Measurements from ENCODE around the gene LDLRAD3. TPM values are rescaled to one million over a fixed set of nuclear protein-coding genes. Genes with fewer than 3 reads are reported as not detected.

The LDLRAD3 gene
- total RNA-seq, 1 donor from 2014 or later, result 14.9 TPM

DNA sequence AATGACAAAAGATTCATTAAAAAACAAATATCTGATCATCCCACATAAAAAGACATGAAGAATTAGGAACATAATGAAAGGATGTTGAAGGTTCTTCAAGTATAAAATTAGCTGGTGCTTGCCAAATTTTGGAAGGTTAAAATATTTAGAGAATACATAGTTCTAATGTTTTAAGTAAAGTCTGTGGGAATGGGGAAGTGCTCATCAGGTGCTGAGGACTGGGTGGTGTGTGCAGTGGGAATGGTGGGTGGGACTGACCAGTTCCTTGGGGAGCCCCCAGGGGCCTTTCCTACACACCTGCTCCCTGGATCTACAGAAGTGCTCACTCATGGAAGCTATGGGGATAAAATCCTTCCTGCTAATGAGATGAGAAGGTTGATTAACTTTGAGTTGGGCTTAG is 11.8 kb downstream of the LDLRAD3 start:
- DNase-seq (ENCODE audit: low spot score), result no peak

DNA sequence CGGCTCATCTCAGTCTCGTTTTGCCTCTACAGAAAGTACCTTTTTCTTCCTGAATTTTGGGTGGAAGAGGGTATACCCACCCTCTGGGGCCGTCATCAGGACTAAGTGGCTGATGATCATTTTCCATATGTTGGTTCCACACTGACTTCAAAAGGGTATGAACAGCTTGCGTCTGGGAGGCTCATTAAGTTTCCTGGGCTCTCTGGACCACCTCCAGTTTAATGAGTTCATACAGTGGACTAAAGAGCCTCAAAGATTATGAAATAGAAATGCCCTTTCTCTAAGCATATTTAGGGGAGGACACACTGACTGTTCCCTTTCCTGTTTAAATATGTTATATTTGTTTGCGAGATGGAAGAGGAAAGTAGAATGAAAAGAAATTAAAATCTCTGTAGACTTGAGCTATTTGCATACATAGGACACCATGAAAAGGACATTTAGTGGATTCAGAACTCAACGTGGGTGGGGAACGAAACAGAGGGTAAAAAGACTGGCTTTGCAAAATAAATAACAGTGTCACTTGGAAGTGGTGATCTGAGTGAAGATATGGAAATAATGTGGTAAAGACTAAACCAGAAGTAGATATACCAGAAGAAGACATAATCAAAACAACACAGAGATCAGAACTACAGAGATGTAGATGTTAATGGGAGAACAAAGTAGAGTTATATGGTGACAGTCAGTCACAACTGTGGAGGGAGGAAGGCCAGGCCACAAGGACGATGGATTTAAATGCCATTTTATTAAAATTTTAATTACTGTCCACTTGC is 18.7 kb downstream of the LDLRAD3 start:
- DNase-seq (ENCODE audit: low spot score), result no peak

- DNase-seq (ENCODE audit: low spot score), result no peak
Observed at GRCh38 chr11:35963911-35964310, 20.0 kb downstream of the LDLRAD3 start.

DNA sequence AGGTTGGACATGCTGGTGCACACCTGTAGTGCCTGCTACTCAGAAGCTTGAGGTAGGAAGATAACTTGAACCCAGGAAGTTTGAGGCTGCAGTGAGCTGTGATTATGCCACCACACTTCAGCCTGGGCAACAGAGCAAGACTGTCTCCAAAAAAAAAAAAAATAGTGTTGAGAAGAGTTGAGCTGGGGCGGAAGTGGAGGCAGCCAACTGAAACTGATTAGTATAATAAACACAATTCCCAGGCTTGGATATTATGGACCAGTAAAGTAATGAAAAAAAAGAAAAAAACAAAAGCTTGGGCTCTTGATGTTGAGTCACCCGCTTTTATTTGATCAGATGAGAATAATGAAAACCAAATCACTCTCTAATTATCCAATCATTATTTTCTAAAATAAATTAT is 21.0 kb downstream of the LDLRAD3 start:
- no peak for DNase-seq (ENCODE audit: low spot score)

GRCh38 chr11:35967042-35967441 is 23.2 kb downstream of the LDLRAD3 start:
- no peak for DNase-seq (ENCODE audit: low spot score)

GRCh38 chr11:35968386-35969088 is 24.7 kb downstream of the LDLRAD3 start:
- no peak for DNase-seq (ENCODE audit: low spot score)

DNA sequence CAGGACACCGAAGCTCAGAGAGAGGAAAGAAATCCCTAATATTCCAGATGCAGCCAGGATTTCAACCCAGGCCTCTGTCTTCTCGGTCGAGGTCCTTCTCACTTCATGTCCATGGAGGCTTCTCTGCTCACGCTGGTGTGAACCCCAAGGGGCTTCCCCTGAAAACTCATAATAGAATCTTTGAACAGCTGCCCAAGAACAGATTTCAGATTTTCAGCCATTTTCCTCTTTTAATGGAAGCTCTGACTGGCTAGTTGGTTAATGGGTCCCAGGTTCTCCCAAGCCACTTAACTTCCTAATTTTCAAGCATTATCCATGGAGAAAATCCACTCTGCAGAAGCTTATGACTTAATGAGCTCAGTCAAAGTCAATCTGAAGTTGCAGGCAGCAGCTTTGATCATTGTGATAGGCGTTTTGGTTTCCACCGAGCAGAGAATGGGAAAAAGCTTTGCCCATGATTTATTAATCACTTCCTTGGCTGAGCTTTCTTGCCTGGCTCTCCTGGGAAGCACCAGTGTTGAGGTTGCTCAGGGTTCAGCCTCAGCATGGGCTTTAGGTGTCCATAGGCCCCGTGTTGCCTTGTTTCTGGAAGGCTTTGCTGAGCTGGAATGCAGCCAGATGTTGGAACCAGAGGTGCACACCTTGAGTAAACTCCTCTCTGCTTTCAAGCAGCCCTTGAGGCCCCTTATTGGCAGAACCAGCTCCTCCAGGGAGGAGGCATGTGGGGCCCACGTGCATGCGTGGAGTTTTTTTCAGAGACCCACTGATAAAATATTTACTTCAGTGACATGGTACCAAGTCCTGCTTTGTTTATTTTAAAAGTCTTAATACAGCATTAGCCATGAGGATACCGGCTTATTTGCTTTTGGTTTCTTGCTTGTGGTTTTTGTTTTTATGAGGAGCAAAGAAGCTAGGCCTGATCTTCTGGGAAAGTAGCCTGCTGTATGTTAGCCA is 25.5 kb downstream of the LDLRAD3 start:
- DNase-seq (ENCODE audit: low spot score), result no peak

- DNase-seq (ENCODE audit: low spot score), result no peak
Observed at GRCh38 chr11:35970445-35970844, 26.6 kb downstream of the LDLRAD3 start.

DNA sequence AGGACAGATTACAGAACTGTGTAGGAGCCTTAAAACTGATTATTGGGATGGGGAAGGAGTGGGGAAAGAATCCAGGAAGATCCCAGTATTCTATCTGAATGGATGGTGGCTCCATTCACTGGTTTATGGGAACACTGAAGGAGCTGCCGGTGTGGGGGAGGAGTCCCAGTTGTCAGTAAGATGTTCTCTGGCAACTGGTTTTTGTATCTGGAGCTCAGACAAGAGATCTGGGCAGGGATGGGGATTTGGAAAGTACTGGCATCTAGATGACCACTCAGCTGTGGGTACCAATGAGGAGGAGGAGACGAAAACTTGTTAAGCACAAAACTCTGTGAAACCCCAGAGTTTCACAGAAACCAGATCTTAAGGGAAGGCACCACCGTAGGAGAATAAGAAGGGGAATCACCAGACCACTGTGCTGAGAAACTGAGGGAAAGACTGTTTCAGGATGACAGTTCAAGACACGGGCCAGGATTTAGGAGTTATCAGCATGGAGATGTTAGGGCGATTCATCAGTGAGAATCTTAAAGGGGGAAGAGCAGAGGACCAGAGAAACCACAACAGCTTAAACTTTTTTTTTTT is 28.1 kb downstream of the LDLRAD3 start:
- DNase-seq (ENCODE audit: low spot score), result no peak

GRCh38 chr11:35974882-35975589 is 31.2 kb downstream of the LDLRAD3 start:
- no peak for DNase-seq (ENCODE audit: low spot score)

DNA sequence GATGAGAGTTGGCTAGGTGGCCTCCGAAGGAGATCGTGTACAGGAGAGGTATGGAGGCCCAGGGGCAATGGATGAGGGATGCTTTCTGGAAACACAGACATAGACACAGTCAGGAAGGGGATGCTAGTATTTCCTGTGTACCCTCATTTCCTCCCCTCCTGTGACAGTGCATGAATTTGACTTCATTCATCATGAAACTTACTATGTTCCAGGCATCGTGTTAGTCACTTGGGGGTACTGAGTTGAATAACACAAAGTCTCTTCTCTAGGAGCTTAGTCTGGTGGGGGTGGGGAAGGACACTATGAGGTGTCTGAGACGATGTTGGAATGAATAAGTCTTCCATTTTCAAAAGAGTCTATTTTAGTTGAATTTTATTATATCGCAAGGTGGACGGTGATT is 32.6 kb downstream of the LDLRAD3 start:
- no peak for DNase-seq (ENCODE audit: low spot score)

- DNase-seq (ENCODE audit: low spot score), result no peak
Observed at GRCh38 chr11:35978183-35978582, 34.3 kb downstream of the LDLRAD3 start.

DNA sequence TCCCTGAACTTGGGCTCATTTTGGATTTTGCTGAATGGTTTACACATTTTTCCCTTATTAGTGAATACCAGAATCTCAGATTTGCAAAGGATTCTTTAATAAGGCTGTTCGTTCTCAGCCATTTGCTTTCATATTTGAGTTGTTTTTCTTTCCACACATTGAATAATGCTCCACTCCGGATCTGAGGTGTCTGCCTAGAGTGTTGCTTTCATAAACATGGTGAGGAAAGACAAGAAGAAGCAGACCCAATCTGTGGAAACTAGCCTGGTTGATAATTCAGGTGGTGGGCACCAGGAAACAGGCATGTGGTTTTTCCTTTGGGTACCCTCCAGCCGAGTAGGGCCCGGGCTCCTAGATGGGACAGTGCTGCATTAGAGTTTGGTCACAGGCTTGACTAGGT is 35.0 kb downstream of the LDLRAD3 start:
- DNase-seq (ENCODE audit: low spot score), result no peak

- DNase-seq (ENCODE audit: low spot score), result no peak
Observed at GRCh38 chr11:35980686-35981390, 37.0 kb downstream of the LDLRAD3 start.

GRCh38 chr11:35981581-35981980 is 37.7 kb downstream of the LDLRAD3 start:
- peak; percentile 54 for DNase-seq (ENCODE audit: low spot score)

DNA sequence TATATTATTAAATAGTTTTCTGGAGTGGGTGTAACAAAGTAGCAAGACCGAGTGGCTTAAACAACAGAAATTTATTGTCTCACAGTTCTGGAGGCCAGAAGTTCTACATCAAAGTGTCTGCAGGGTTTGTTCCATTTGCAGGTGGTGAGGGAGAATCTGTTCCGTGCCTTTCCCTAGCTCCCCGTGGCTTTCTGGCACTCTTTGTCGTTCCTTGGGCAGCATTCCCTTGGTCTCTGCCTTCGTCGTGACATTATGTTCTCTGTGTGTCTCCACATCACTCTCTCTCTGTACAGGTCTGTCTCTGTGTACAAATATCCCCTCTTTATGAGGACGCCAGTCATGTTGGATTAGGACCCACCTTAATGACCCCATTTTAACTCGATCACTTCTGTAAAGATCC is 38.2 kb downstream of the LDLRAD3 start:
- DNase-seq (ENCODE audit: low spot score), result no peak

GRCh38 chr11:35983981-35984380 is 40.1 kb downstream of the LDLRAD3 start:
- DNase-seq (ENCODE audit: low spot score), result no peak

GRCh38 chr11:35986947-35987346 is 43.1 kb downstream of the LDLRAD3 start:
- DNase-seq (ENCODE audit: low spot score), result no peak

DNA sequence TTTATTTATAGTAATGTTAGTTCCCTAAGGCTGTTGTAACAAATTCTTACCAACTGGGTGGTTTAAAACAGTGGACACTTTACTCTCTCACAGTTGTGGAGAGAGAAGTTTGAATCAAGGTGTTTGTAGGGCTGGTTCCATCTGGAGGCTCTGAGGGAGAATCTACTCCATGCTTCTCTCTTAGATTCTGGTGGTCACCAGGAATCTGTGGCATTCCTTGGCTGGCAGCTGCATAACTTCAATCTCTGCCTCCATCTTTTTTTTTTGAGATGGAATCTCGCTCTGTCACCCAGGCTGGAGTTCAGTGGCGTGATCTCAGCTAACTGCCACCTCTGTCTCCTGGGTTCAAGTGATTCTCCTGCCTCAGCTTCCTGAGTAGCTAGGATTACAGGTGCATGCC is 46.3 kb downstream of the LDLRAD3 start:
- DNase-seq (ENCODE audit: low spot score), result no peak

- DNase-seq (ENCODE audit: low spot score), result no peak
Observed at GRCh38 chr11:35990816-35991215, 47.0 kb downstream of the LDLRAD3 start.

GRCh38 chr11:35992548-35992947 is 48.7 kb downstream of the LDLRAD3 start:
- DNase-seq (ENCODE audit: low spot score), result no peak
